Ishikawa (cell line): Measurements from ENCODE around the gene KYNU.

Experiments used
- CEBPB ChIP-seq: IDR thresholded peaks from 2 replicates; pipeline ENCODE4 v1.6.1; 2012
- CREB1 ChIP-seq: IDR thresholded peaks from 2 replicates; pipeline ENCODE4 v1.6.1; 2012; ENCODE audit warnings: low read depth
- EGR1 ChIP-seq: IDR thresholded peaks from 2 replicates; pipeline ENCODE4 v1.6.1; 2012
- EP300 ChIP-seq: IDR thresholded peaks from 2 replicates; pipeline ENCODE4 v1.6.1; 2012; ENCODE audit warnings: borderline replicate concordance
- FOXM1 ChIP-seq: IDR thresholded peaks from 2 replicates; pipeline ENCODE4 v1.6.1; 2012; ENCODE audit warnings: low read depth, borderline replicate concordance
- MAX ChIP-seq: IDR thresholded peaks from 2 replicates; pipeline ENCODE4 v1.6.1; 2012
- NFIC ChIP-seq: IDR thresholded peaks from 2 replicates; pipeline ENCODE4 v1.6.1; 2012
- RAD21 ChIP-seq: IDR thresholded peaks from 2 replicates; pipeline ENCODE4 v1.6.1; 2012; ENCODE audit warnings: low read depth
- REST ChIP-seq: IDR thresholded peaks from 2 replicates; pipeline ENCODE4 v1.6.1; 2012; ENCODE audit warnings: low read depth, mild to moderate bottlenecking
- TAF1 ChIP-seq: IDR thresholded peaks from 2 replicates; pipeline ENCODE4 v1.6.1; 2012; ENCODE audit warnings: low read depth, mild to moderate bottlenecking
- TCF12 ChIP-seq: IDR thresholded peaks from 2 replicates; pipeline ENCODE4 v1.6.1; 2012; ENCODE audit warnings: low read depth
- TEAD4 ChIP-seq: IDR thresholded peaks from 2 replicates; pipeline ENCODE4 v1.6.1; 2012
- USF1 ChIP-seq: IDR thresholded peaks from 2 replicates; pipeline ENCODE4 v1.6.1; 2012
- YY1 ChIP-seq: IDR thresholded peaks from 2 replicates; pipeline ENCODE4 v1.6.1; 2012; ENCODE audit warnings: low read depth
- ZBTB7A ChIP-seq: IDR thresholded peaks from 2 replicates; pipeline ENCODE4 v1.6.1; 2012; ENCODE audit warnings: low read depth

KYNU gene

GRCh38 chr2:143063612-143064200 lies 186.2 kb downstream of the KYNU start:
- TF ChIP-seq CEBPB, result no peak
- no peak for TF ChIP-seq TAF1
- TF ChIP-seq USF1, result no peak
- no peak for TF ChIP-seq TEAD4
- no peak for TF ChIP-seq RAD21
- TF ChIP-seq MAX, result no peak
- TF ChIP-seq ZBTB7A, result no peak
- TF ChIP-seq EP300, result no peak
- TF ChIP-seq FOXM1, result no peak

DNA sequence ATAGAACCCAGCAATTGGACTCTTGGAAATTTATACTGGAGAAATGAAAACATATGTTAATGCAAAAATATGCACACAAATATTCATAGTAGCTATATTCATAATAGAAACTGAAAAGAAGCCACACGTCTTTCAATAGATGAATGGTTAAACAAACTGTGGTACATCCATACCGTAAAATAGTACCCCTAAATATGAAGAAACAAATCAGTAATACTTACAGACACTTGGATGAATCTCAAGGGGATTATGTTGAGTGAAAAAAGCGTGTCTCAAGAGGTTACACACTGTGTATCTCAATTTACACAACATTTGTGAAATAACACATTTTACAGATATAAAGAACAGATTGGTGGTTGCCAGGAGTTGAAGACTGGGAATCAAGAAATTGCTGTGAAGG lies 190.6 kb downstream of the KYNU start:
- TF ChIP-seq FOXM1 (no peak), ZBTB7A (no peak), RAD21 (no peak), TEAD4 (no peak)

- TF ChIP-seq EP300 (no peak), REST (no peak), TAF1 (no peak), EGR1 (no peak), ZBTB7A (no peak), MAX (no peak), FOXM1 (no peak), YY1 (no peak), USF1 (no peak), TEAD4 (no peak), NFIC (no peak), CEBPB (no peak), CREB1 (no peak), RAD21 (no peak), TCF12 (no peak)
Observed at GRCh38 chr2:143068509-143068908, 191.0 kb downstream of the KYNU start.

DNA sequence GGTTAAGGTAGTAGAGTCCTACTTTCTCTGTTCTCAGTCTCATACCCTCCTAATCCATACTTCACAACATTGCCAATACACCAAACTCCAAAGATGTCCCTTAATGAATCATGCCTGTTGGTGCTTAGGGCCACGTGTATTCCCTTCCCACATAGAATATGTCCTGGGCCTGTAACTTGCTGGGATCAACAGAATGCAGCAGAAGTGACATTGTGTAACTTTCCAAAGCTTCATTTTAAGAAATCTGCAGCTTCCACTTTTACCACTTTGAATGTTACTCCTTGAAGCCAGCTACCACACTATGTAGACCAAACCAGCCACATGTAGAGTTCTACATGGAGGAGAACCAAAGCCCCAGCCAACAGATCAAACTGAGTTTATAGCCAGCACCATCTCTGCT lies 193.2 kb downstream of the KYNU start:
- TF ChIP-seq TEAD4, result no peak
- TF ChIP-seq CREB1, result no peak
- no peak for TF ChIP-seq TCF12
- TF ChIP-seq TAF1, result no peak
- no peak for TF ChIP-seq USF1
- TF ChIP-seq EGR1, result no peak

- no peak for TF ChIP-seq ZBTB7A
- no peak for TF ChIP-seq TEAD4
- TF ChIP-seq YY1, result no peak
- TF ChIP-seq RAD21, result no peak
- TF ChIP-seq MAX, result no peak
- TF ChIP-seq CEBPB, result no peak
- TF ChIP-seq USF1, result no peak
- TF ChIP-seq NFIC, result no peak
- TF ChIP-seq EGR1, result no peak
- no peak for TF ChIP-seq TAF1
- TF ChIP-seq TCF12, result no peak
- TF ChIP-seq FOXM1, result no peak
Observed at GRCh38 chr2:143071185-143071876, 193.9 kb downstream of the KYNU start.

- TF ChIP-seq FOXM1 (no peak), RAD21 (no peak), TAF1 (no peak), REST (no peak), TEAD4 (no peak), MAX (no peak), EP300 (no peak), USF1 (no peak), CREB1 (no peak), ZBTB7A (no peak), EGR1 (no peak), YY1 (no peak)
Observed at GRCh38 chr2:143075711-143076110, 198.2 kb downstream of the KYNU start.
